Memory B cell (primary cell): ENCODE data around the gene GTPBP3.
A peak's percentile ranks its signal among the peaks of the same experiment; 100 is the strongest.

Experiments used
- ATAC-seq: fragments of 150-1000 bp; cut with Tn5 transposase; 2 replicates; pipeline ENCODE4 v1.10.0; 2021; ENCODE audit warnings: low read depth, mild to moderate bottlenecking, moderate library complexity
- DNase-seq, 2 donors: peaks; one replicate each; pipeline ENCODE4 v3.0.0; 2022; ENCODE audit warnings: low spot score in 2 of 2
- H3K27ac Mint-ChIP-seq: one replicate; pipeline ENCODE4 v1.8.0; 2022; ENCODE audit warnings: mild to moderate bottlenecking, moderate library complexity, mixed read lengths
- H3K27me3 Mint-ChIP-seq: one replicate; pipeline ENCODE4 v1.8.0; 2022; ENCODE audit warnings: mixed read lengths
- H3K36me3 Mint-ChIP-seq: one replicate; pipeline ENCODE4 v1.8.0; 2022; ENCODE audit warnings: mild to moderate bottlenecking, mixed read lengths
- H3K4me1 Mint-ChIP-seq: one replicate; pipeline ENCODE4 v1.8.0; 2022; ENCODE audit warnings: mixed read lengths
- H3K4me3 Mint-ChIP-seq: one replicate; pipeline ENCODE4 v1.8.0; 2022; ENCODE audit warnings: mild to moderate bottlenecking, moderate library complexity, mixed read lengths
- H3K9me3 Mint-ChIP-seq: one replicate; pipeline ENCODE4 v1.8.0; 2022; ENCODE audit warnings: mixed read lengths

GTPBP3 gene

GRCh38 chr19:17389288-17389687 is 51.9 kb downstream of the GTPBP3 start:
- peaks cover 2% of the 10 kb centered on the region for H3K9me3 Mint-ChIP-seq
- peaks cover 11% of the 10 kb centered on the region for H3K4me1 Mint-ChIP-seq
- H3K36me3 Mint-ChIP-seq: peaks cover 3% of the 10 kb centered on the region
- H3K27me3 Mint-ChIP-seq: peaks cover 11% of the 10 kb centered on the region
- no peak overlapping the region for H3K4me3 Mint-ChIP-seq
- no peak for DNase-seq
- H3K27ac Mint-ChIP-seq: no peak overlapping the region
- ATAC-seq: no peak

GRCh38 chr19:17389957-17390664 is 52.8 kb downstream of the GTPBP3 start:
- Mint-ChIP-seq H3K27ac (no peak overlapping the region), H3K9me3 (peaks cover 2% of the 10 kb centered on the region), H3K4me3 (no peak overlapping the region), H3K36me3 (peaks cover 4% of the 10 kb centered on the region), H3K4me1 (peaks cover 14% of the 10 kb centered on the region), H3K27me3 (peaks cover 11% of the 10 kb centered on the region)
- DNase-seq (no peak), ATAC-seq (no peak)

DNA sequence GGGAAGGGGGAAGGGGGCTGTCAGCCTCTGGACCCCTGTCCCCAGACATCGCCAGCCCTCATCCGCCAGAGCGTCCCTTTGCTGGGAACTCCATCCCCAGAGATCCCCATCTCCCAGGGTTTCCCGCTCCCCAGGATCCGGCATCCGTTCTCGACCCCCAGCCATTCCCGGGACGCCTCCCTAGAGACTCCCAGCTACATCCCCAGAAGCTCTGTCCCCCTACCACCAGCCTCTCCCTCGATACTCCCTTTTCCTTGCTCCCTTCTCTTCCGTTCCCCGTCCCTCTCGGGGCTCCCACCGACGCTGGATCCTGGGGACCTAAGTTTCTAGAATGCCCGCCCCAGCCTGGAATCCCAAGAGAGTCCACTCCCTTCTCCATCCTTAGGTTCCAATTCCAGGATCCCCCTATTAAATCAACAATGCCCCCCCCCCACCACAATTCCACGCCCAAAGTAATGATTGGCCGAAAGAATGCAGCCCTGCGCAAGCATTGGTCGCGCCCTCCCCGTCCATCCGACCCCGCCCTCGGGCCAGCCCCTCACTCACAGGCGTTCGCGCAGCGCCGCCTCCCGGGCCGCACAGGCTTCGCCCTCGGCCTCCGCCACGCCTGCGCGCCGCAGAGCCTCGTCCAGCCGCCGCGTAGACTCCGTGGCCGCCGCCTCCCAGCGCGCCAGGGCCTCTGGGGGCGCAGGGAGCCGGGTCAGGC is 53.5 kb downstream of the GTPBP3 start:
- Mint-ChIP-seq H3K36me3 (peaks cover 6% of the 10 kb centered on the region), H3K27ac (no peak overlapping the region), H3K9me3 (peaks cover 2% of the 10 kb centered on the region), H3K27me3 (peaks cover 11% of the 10 kb centered on the region), H3K4me1 (peaks cover 17% of the 10 kb centered on the region), H3K4me3 (peak overlapping the region; percentile 85)
- DNase-seq: peak; percentile 73
- peak; percentile 99 for ATAC-seq

GRCh38 chr19:17391371-17392151 is 54.2 kb downstream of the GTPBP3 start:
- peak; percentile 17 for ATAC-seq
- no peak overlapping the region for H3K27ac Mint-ChIP-seq

More at GRCh38 chr19:17391371-17392151, 54.2 kb downstream of the GTPBP3 start:
- peaks cover 11% of the 10 kb centered on the region for H3K27me3 Mint-ChIP-seq
- DNase-seq: no peak
- peak overlapping the region; percentile 64 for H3K4me3 Mint-ChIP-seq
- H3K9me3 Mint-ChIP-seq: peaks cover 2% of the 10 kb centered on the region
- peaks cover 17% of the 10 kb centered on the region for H3K4me1 Mint-ChIP-seq
- peaks cover 6% of the 10 kb centered on the region for H3K36me3 Mint-ChIP-seq
